ENCODE data around the gene SREBF2.

DNA sequence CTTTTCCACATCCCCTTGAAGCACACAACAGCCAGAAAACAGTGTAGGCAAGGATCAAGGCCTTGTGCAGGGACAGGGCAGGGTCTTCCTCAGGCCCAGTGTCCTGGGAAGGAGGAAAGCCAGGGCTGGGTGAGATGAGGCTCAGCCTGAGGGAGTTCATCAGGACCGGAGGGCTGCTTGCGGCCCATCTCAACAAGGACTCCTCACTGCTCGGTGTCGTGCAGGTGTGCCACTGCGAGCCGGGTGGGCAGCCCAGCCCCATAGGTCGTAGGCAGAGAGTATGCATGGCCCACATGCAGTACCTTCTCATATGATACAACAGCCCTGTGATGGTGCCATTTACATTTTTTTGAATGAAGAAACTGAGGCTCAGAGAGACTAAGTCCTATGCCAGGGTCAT lies 69.1 kb downstream of the SREBF2 start:
- TF ChIP-seq TEAD4 (IDR thresholded peaks at IDR 0.05; ENCODE audit: low read depth, low read length) (no peak), SP1 (IDR thresholded peaks at IDR 0.05; ENCODE audit: low read depth, low read length) (no peak), TBP (IDR thresholded peaks at IDR 0.05; ENCODE audit: low read depth, low read length) (no peak)
- TF ChIP-seq, protein P1, sequence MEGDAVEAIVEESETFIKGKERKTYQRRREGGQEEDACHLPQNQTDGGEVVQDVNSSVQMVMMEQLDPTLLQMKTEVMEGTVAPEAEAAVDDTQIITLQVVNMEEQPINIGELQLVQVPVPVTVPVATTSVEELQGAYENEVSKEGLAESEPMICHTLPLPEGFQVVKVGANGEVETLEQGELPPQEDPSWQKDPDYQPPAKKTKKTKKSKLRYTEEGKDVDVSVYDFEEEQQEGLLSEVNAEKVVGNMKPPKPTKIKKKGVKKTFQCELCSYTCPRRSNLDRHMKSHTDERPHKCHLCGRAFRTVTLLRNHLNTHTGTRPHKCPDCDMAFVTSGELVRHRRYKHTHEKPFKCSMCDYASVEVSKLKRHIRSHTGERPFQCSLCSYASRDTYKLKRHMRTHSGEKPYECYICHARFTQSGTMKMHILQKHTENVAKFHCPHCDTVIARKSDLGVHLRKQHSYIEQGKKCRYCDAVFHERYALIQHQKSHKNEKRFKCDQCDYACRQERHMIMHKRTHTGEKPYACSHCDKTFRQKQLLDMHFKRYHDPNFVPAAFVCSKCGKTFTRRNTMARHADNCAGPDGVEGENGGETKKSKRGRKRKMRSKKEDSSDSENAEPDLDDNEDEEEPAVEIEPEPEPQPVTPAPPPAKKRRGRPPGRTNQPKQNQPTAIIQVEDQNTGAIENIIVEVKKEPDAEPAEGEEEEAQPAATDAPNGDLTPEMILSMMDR (IDR thresholded peaks at IDR 0.05; ENCODE audit: control extremely low read depth in 1 of 3, insufficient read depth in 1 of 3, low read depth in 1 of 3, low read length in 3 of 3), result no peak

All from H1 (cell line).